SH-SY5Y (cell line): ENCODE measurements around the gene ISCA2.

Experiments used
- GATA2 ChIP-seq: IDR thresholded peaks from 2 replicates; pipeline ENCODE4 v1.6.1; 2011; ENCODE audit warnings: mild to moderate bottlenecking, low read depth, low read length
- GATA3 ChIP-seq: IDR thresholded peaks from 2 replicates; pipeline ENCODE4 v1.6.1; 2011; ENCODE audit warnings: low read depth, mild to moderate bottlenecking, low read length, moderate library complexity

Gene ISCA2

DNA sequence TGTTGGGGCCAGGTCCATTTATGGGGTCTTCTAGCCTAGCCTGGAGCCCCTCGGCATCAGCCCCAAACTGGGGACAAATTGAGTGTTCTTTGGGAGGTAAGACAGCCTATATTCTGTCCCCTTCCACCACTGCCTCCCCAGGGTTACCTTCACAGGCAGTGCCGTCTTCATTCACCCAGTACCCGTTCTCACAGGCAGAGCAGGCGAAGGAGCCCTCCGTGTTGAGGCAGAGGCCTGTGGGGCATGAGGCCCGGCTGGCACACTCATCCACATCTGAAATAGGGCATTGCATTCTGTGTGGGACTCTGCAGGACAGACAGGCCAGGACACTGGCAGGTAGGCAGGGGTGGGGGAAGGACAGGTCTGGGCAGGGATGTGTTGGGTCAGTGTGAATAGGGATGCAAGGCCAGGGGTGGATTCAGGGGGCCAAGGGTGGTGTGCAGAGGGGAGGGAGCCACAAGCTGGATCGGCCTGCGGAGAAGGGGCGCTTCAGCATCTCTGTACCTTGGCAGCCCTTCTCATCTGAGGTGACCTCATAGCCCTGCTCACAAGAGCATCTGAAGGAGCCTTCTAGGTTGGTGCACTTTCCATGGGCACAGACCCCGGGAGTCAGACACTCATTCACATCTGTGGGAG, 16.1 kb downstream of the ISCA2 start:
- TF ChIP-seq GATA3 (no peak), GATA2 (no peak)

DNA sequence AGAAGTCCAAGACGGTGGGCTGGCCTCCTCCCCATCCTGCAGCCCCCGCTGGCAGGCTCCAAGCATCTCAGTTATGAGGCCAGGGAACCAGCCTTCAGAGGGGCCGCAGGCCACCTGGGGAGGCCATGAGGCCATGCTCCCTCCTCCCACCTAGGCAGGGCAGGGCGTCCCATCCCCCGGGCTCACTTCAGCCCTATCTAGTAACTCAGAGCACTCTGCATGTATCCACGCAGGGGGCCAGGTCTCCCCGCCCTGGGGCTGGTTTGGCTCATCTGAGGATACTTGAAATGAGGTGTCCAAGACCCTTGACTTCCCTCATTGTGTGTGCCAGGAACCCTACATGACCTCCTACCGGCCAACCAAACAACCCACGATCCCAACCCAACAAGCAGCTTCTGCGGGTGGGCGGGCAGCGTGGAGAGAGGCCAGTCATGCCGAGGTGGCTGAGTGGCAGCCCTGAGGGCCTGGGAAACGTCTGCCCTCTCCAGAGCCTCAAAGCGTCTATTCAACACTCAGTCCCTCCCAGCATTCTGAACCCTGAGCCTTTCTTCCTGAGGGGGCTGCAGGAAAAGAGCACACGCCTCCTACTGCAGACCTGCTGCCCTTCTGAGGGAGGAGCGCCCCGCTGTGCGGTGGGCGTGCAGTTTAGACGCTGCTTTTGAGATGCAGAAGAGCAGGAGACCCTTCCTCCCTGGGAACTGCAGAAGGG, 16.8 kb downstream of the ISCA2 start:
- TF ChIP-seq GATA2 = no peak
- TF ChIP-seq GATA3 = no peak

DNA sequence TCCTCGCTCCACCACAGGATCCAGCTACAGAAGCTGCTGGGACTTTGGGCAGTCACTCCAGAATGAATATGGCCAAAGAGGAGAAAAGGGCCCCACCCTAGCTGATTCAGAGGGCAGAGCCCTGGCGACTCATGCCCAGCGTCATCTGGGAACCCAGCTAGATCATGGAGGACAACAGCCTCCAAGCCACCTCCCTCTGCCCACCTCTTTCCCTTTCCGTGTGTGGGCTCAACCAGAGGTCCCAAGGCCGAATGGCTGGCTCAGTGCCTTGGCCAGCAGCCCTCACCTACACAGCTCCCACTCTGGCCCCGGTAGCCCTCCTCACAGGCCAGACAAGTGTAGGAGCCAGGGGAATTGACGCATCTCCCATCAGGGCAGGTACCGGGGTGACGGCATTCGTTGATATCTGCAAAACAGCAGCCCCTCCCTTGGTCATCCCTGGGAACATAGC, 17.4 kb downstream of the ISCA2 start:
- TF ChIP-seq GATA3 = no peak
- TF ChIP-seq GATA2 = no peak

DNA sequence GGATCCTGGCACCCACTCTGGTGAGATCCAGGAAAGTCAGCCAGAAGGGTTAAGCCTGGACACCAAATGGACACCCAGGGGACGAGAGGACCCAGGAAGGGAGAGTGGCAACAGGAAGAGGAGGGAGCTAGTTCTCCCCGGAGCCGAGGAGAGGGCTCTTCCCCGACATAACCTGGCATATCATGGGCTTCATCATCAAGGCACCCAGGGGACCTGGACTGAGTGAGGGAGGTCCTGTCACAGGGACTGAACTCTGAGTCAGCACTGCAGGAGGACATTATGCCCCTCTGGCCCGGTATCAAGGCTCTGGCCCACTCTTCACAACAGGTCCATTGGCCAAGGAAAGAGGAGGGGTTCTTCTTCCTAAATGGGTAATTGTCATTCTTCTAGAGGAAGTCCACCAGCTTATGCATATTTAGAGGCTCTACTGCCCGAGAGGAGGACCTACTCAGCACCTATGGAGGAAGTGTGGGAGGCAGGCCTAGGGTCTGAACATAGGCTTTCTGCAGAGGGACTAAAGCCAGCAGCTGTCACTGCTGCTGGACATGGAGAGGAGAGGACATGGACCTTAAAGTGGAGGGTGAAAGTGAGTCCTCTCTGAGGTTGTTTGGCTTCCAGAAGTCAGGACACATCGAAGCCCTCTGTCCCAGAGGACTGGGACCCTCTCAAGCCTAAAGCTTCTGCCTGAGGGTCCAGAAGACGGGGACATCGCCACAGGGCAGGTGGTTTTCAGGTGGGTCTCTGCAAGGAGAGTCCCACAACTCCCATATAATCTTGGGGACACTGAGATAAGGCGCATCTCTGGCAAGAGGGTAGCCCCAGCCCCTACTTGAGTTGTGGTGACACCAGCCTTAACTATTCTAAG, 18.6 kb downstream of the ISCA2 start:
- no peak for TF ChIP-seq GATA3
- TF ChIP-seq GATA2 = no peak

DNA sequence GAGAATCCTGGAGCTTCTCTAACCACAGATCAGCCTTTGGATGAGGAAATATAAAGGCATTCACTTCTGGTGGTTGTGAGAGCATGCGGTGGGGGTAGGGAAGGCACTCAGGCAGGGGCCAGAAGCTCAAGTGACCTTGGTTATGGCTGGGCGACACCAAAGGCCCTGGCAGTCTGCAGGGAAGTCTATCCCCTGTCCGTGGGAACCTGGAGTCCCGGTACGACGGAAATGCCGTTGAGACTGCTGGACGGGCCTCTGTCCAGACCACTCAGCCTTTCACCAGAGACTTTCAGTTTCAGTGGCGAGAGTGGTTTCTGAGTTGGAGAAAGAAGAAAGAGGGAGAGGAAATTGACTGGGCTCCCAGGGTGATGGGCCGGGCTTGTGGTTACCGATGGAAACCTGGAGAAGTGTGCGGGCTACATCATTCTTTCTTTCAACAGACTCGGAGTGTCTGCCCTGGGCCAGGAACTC, 20.9 kb downstream of the ISCA2 start:
- TF ChIP-seq GATA2 (no peak), GATA3 (no peak)

DNA sequence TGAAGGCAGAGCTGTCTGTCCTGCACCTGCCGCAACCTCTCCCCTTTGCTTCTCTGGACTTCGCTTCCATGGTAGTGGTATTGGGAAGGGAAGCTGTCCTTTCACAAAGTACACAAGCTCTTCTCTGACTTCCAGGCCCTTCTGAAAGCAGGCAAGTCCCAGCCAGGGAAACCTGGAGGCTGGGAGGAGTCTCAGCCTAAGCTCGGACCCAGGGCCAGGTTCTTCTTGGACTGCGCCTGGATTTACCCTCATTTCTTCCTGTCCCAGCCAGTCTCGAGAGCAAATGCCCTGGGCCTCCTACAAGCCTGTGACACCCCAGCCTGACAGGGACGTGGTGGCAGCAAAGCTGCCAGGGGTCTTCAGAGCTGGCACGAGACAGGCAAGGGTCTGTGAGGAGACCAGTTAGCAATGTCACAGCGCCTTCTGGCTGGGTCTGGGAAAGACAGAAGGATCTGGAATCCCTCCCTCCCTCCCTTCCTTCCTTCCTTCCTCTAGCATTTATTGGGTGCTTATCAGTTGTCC, 22.4 kb downstream of the ISCA2 start:
- TF ChIP-seq GATA2 (no peak), GATA3 (no peak)

DNA sequence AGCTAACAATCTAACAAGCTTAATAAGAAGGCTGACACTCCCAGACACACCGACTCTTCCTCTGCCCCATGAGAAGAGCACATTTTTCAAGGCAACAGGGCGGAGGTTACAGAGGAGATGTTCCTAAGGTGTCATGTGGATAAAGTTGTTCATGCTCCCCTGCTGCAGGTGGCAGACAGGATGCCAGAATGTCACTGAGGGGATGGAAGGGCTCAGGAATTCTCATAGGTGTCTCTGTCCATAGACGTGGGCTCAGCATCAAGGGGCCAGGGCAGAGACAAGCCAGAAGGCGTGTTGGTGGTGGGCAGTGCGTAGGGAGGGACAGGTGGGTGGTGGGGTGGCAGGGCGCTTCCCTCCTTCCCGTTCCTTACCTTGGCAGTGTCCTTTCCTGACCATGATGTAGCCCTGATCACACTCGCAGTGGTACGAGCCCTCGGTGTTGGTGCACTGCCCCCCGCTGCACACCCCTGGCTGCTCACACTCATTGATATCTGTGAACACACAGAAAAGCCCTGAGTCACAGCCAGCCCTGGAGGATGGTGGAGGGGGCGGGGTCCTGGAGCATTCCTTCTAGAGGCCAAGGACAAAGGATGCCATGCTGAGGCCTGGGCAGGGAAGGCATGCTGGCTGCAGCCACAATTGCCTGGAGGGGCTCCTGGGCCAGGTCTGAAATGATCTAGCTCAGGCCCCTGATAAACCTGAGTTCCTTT, 23.0 kb downstream of the ISCA2 start:
- no peak for TF ChIP-seq GATA3
- no peak for TF ChIP-seq GATA2

DNA sequence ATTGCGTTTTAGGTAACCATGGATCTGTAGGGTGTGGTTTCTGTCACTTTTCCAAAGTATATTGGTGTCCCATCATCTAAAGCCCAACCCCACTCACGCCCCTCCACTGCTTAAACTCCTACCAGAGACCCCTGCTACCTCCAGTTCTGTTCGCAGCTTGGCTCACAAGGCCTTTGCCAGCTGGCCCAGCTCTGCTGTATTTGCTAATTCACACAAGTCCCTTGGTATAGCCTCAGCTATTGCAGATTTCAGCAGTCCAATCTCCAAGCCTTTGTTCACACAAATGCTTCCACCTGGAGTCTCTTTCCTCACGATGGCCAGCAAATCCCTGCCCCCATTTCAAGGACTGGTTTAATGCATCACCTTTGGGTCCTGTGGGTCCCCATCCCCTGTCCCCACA, 24.2 kb downstream of the ISCA2 start:
- TF ChIP-seq GATA2 (no peak), GATA3 (no peak)

DNA sequence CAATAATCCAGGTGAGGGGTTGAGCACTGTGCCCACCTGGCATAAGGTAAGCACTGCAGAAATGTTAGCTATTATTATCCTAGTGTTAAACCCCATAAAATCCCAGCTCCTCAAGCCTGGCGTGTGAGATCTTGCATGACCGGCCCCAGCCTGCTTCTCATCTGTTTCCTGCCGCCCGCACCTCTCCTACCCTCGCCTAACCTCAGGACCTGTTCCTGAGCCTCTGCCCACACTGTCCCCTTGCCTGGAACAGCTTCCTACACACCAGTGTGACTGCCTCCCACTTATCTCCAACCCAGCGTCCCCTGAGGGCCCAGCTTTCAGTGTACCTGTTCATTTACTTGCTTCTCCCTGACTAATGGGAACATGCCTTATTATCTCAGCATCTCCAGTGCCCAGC, 24.7 kb downstream of the ISCA2 start:
- TF ChIP-seq GATA3 (no peak), GATA2 (no peak)

DNA sequence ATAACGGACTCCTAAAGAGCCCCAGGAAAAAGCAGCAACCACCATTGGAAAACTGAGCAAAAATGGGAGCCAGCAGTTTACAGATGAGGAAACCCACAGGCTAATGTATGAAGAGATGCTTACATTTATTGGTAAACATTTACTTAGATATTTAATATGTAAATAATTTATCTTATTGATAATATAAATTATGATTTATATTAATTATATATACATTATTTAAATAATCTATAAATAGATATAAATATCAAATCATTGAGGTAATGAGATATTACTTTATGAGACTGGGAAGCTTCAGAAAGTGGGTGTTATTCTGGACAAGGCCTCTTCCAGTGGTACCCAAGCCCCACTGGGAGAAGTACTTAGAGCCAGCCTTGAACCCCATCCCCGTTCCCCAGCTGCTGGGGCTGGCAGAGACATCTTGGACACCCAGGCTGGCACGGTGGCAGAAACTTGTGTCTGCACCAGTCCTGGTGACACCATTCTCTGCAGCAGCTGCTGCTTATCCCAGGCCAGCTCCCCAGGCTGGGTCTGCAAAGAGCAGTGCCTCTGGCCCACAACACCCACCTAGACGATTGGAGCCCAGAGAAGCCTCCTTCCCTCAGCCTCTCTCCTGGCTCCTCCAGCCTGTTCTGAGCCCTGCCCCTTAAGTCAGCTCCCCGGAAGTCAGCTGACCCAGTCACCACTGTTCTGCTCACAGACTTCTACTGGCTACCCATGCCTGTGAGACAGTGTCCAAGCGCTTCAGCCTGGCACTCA, 25.9 kb downstream of the ISCA2 start:
- TF ChIP-seq GATA2 (no peak), GATA3 (no peak)

DNA sequence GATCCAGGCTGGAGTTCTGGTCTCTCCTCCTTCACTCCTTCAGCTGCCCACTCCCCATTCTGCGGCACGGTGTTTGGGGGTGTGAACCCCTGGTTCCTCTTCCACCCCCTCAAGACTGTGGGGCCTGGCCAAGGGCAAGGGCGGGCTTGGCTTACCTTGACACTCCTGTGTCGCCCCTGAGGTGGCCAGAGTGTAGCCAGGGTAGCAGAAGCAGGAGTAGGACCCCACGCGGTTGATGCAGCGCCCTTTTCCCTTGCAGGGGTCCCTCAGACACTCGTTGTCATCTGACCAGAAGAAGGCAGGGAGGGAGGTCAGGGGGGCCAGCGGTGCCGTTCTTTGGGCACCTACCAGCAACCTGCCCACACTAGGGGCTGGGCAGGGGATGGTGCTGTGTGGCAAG, 28.2 kb downstream of the ISCA2 start:
- no peak for TF ChIP-seq GATA2
- TF ChIP-seq GATA3 = no peak

DNA sequence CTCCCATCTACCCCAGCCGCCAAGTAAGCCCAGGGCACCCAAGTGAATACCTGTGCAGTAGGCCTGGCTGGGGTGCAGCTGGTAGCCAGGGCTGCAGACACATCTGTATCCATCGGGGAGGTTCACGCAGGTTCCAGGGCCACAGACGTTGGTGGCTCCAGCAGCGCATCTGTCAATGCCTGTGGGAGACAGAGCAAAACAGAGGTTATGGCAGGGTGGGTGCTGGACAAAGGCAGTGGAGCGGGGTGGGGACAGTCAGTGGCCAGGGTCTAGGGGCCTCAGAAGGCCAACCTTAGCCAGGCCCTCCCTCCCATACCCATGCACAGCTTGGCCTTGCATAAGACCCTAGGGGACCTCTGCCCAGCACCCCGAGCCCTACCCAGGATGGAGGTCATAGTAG, 29.2 kb downstream of the ISCA2 start:
- no peak for TF ChIP-seq GATA2
- no peak for TF ChIP-seq GATA3

DNA sequence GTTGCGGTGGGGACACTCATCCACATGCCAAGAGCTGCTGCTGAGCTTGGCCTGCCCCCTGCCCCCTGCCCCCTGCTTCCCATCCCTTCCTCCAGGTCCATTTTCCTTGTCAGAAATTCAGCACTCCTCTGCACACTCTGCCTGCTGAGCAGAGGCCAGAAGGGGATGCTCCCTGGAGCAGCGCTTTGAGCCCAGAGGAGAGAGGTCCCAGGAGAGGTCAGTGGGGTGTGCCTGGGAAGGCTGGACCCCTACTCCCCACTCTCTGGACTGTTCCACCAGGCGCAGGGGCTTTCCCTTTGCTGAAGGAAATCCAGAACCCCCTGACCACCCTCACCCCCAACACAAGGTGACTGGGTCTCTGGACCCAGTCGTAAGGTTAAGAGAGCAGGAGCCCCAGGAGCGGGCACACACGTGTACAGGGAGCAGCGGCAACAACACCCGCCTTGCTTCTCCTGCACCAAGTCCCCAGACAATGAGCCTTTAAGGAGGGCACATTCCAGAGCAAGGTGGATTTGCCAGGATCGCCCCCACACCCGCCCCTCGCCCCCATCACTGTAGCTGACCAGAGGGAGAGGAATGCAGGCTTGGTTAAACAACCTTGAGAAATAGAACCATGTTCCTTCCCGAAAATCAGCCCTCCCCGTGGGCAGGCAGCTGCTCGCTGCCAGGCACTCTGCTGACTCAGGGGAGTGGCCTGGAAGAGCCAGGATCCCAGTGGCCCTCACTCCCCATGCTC, 30.7 kb downstream of the ISCA2 start:
- no peak for TF ChIP-seq GATA2
- TF ChIP-seq GATA3 = no peak
